ENCODE data around the gene ANKRD22.

Gene ANKRD22

DNA sequence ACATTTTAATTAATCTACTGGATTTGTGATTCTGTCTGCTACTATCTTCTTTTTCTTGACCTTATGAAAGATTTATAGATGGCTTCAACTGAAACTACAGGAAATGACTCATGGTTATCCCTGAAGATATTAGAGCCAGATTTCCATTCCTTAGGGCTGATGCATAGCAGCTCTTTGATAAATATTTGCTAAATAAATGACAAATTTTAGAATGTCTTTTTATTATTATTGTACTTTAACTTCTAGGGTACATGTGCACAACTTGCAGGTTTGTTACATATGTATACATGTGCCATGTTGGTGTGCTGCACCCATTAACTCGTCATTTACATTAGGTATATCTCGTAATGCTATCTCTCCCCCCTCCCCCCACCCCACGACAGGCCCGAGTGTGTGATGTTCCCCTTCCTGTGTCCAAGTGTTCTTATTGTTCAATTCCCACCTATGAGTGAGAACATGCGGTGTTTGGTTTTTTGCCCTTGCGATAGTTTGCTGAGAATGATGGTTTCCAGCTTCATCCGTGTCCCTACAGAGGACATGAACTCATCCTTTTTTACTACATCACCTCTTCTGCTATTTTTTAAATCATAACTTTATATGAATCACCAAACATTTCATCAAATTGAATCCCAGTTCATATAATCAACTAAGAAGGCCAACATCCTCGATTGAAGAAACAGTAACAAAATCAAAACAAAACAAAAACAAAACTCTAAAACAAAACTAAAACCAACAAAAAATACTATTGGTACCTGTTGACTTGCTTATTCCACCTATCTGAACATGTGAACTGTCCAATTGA, 31.2 kb upstream of the ANKRD22 start:
- ATAC-seq, result peak; percentile 23
- peak; percentile 83 for TF ChIP-seq ZC3H10 (CRISPR knock-in tag; IDR thresholded peaks at IDR 0.05)
- TF ChIP-seq TOX (CRISPR knock-in tag; IDR thresholded peaks at IDR 0.05; ENCODE audit: borderline replicate concordance), result peak; percentile 83; the same call in 1 of the 2 replicates
- TF ChIP-seq ISL1 (CRISPR knock-in tag; IDR thresholded peaks at IDR 0.05), result peak; percentile 91
- TF ChIP-seq, protein P1, sequence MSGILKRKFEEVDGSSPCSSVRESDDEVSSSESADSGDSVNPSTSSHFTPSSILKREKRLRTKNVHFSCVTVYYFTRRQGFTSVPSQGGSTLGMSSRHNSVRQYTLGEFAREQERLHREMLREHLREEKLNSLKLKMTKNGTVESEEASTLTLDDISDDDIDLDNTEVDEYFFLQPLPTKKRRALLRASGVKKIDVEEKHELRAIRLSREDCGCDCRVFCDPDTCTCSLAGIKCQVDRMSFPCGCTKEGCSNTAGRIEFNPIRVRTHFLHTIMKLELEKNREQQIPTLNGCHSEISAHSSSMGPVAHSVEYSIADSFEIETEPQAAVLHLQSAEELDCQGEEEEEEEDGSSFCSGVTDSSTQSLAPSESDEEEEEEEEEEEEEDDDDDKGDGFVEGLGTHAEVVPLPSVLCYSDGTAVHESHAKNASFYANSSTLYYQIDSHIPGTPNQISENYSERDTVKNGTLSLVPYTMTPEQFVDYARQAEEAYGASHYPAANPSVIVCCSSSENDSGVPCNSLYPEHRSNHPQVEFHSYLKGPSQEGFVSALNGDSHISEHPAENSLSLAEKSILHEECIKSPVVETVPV (CRISPR knock-in tag; IDR thresholded peaks at IDR 0.05), result peak; percentile 71; the same call in 1 of the 2 replicates
- TF ChIP-seq, protein P2, sequence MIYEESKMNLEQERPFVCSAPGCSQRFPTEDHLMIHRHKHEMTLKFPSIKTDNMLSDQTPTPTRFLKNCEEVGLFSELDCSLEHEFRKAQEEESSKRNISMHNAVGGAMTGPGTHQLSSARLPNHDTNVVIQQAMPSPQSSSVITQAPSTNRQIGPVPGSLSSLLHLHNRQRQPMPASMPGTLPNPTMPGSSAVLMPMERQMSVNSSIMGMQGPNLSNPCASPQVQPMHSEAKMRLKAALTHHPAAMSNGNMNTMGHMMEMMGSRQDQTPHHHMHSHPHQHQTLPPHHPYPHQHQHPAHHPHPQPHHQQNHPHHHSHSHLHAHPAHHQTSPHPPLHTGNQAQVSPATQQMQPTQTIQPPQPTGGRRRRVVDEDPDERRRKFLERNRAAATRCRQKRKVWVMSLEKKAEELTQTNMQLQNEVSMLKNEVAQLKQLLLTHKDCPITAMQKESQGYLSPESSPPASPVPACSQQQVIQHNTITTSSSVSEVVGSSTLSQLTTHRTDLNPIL (CRISPR knock-in tag; IDR thresholded peaks at IDR 0.05; ENCODE audit: low read depth), result peak; percentile 89

DNA sequence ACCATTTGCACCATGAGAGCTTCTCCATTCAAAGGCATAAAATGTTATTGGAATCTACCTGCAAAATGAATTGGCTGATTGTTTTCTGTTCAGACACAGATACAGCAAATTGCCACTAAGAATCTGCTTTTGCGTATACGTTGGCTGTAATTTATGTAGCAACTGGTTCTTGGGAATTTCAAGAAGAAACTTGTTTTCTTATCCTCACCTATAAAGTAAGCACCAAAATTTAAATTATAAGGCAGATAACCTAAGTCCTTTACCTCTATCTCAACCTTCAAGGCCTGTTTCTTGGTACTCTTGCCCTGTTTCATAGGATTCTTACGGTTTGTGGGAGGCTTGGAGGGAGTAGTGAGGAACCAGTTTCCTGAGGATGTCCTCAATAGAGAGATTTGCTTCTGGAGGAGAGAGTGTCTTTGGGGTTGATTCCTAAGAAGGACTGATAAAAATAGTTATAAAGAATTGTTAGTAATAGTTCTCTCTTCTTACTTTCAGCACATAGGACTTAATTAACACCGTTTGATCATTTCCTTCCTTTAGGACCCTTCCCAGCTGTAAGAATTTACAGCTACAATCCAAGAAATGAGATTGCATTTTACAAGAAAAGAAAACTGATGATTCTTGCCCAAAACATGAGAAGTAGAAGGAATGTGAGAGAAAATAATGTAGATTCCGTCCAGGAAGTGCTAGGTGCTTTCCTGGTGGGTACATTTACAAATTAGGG, 30.4 kb upstream of the ANKRD22 start:
- TF ChIP-seq ZC3H10 (CRISPR knock-in tag; IDR thresholded peaks at IDR 0.05), result no peak
- no peak for TF ChIP-seq ZFP3 (CRISPR knock-in tag; IDR thresholded peaks at IDR 0.05)
- TF ChIP-seq GLIS3 (CRISPR knock-in tag; IDR thresholded peaks at IDR 0.05), result no peak
- TF ChIP-seq ZNF70 (CRISPR knock-in tag; IDR thresholded peaks at IDR 0.05), result no peak
- TF ChIP-seq OSR1 (CRISPR knock-in tag; IDR thresholded peaks at IDR 0.05), result no peak
- no peak for TF ChIP-seq ZNF8 (CRISPR knock-in tag; IDR thresholded peaks at IDR 0.05)
- no peak for TF ChIP-seq TOX (CRISPR knock-in tag; IDR thresholded peaks at IDR 0.05; ENCODE audit: borderline replicate concordance)
- TF ChIP-seq ZNF565 (CRISPR knock-in tag; conservative IDR thresholded peaks at IDR 0.05; ENCODE audit: low read depth), result no peak
- TF ChIP-seq PPARA (CRISPR knock-in tag; IDR thresholded peaks at IDR 0.05; ENCODE audit: borderline replicate concordance), result no peak
- ATAC-seq, result no peak

DNA sequence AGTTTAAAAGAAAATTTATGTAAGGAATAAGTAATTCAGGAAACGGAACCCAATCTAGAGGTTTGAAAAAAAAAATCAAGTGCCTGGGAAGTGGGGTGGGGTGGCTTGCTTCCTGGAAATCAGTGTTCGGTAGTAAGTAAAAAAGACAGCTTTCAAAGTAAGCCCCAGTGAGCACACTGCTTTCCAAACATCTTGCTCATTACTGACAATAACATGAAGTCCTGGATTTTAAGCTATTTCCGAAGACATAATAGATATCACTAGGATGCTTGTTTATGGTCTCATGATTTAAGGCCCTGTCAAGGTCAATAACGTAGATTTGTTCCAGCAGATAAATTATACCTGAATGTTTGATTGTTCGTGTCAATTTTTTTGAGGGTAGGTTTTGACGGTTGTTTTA, 29.7 kb upstream of the ANKRD22 start:
- ATAC-seq, result peak; percentile 2; the same call in 2 of the 3 replicates
- TF ChIP-seq ISL1 (CRISPR knock-in tag; IDR thresholded peaks at IDR 0.05), result peak; percentile 72
- 0 out of 2 replicates have a peak, but pooled peaks have one; percentile 47 for TF ChIP-seq ZC3H10 (CRISPR knock-in tag; IDR thresholded peaks at IDR 0.05)
- no peak for TF ChIP-seq PATZ1 (CRISPR knock-in tag; IDR thresholded peaks at IDR 0.05; ENCODE audit: borderline replicate concordance)
- TF ChIP-seq ZNF70 (CRISPR knock-in tag; IDR thresholded peaks at IDR 0.05), result no peak
- no peak for TF ChIP-seq ESRRG (CRISPR knock-in tag; IDR thresholded peaks at IDR 0.05)
- no peak for TF ChIP-seq TCF4 (CRISPR knock-in tag; IDR thresholded peaks at IDR 0.05; ENCODE audit: borderline replicate concordance)
- no peak for TF ChIP-seq ZNF565 (CRISPR knock-in tag; conservative IDR thresholded peaks at IDR 0.05; ENCODE audit: low read depth)
- TF ChIP-seq ZFP30 (CRISPR knock-in tag; IDR thresholded peaks at IDR 0.05), result no peak
- TF ChIP-seq TOX (CRISPR knock-in tag; IDR thresholded peaks at IDR 0.05; ENCODE audit: borderline replicate concordance), result peak; percentile 78; the same call in 1 of the 2 replicates
- TF ChIP-seq, protein P1 (CRISPR knock-in tag; IDR thresholded peaks at IDR 0.05), result no peak
- no peak for TF ChIP-seq BACH2 (CRISPR knock-in tag; IDR thresholded peaks at IDR 0.05; ENCODE audit: borderline replicate concordance)
- TF ChIP-seq SNAI2 (CRISPR knock-in tag; IDR thresholded peaks at IDR 0.05), result no peak
- TF ChIP-seq OSR1 (CRISPR knock-in tag; IDR thresholded peaks at IDR 0.05), result no peak

- peak; percentile 83 for ATAC-seq
- no peak for TF ChIP-seq SNAI2 (CRISPR knock-in tag; IDR thresholded peaks at IDR 0.05)
- TF ChIP-seq, protein P3, sequence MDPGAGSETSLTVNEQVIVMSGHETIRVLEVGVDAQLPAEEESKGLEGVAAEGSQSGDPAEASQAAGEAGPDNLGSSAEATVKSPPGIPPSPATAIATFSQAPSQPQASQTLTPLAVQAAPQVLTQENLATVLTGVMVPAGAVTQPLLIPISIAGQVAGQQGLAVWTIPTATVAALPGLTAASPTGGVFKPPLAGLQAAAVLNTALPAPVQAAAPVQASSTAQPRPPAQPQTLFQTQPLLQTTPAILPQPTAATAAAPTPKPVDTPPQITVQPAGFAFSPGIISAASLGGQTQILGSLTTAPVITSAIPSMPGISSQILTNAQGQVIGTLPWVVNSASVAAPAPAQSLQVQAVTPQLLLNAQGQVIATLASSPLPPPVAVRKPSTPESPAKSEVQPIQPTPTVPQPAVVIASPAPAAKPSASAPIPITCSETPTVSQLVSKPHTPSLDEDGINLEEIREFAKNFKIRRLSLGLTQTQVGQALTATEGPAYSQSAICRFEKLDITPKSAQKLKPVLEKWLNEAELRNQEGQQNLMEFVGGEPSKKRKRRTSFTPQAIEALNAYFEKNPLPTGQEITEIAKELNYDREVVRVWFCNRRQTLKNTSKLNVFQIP (CRISPR knock-in tag; IDR thresholded peaks at IDR 0.05; ENCODE audit: borderline replicate concordance, low read depth), result no peak
- no peak for TF ChIP-seq TOX (CRISPR knock-in tag; IDR thresholded peaks at IDR 0.05; ENCODE audit: borderline replicate concordance)
- no peak for TF ChIP-seq ARNTL (CRISPR knock-in tag; IDR thresholded peaks at IDR 0.05; ENCODE audit: borderline replicate concordance, low read depth)
- TF ChIP-seq ZNF565 (CRISPR knock-in tag; conservative IDR thresholded peaks at IDR 0.05; ENCODE audit: low read depth), result no peak
- TF ChIP-seq ISL1 (CRISPR knock-in tag; IDR thresholded peaks at IDR 0.05), result no peak
- TF ChIP-seq ZFP3 (CRISPR knock-in tag; IDR thresholded peaks at IDR 0.05), result 0 out of 2 replicates have a peak, but pooled peaks have one; percentile 72
- TF ChIP-seq, protein P2 (CRISPR knock-in tag; IDR thresholded peaks at IDR 0.05; ENCODE audit: low read depth), result no peak
- 0 out of 2 replicates have a peak, but pooled peaks have one; percentile 15 for TF ChIP-seq CSDC2 (CRISPR knock-in tag; IDR thresholded peaks at IDR 0.05)
- no peak for TF ChIP-seq GLIS3 (CRISPR knock-in tag; IDR thresholded peaks at IDR 0.05)
- 0 out of 2 replicates have a peak, but pooled peaks have one; percentile 3 for TF ChIP-seq ZNF70 (CRISPR knock-in tag; IDR thresholded peaks at IDR 0.05)
- no peak for TF ChIP-seq BACH2 (CRISPR knock-in tag; IDR thresholded peaks at IDR 0.05; ENCODE audit: borderline replicate concordance)
- TF ChIP-seq PPARA (CRISPR knock-in tag; IDR thresholded peaks at IDR 0.05; ENCODE audit: borderline replicate concordance), result no peak
Observed at GRCh38 chr10:88880282-88881076, 28.8 kb upstream of the ANKRD22 start.

Data from SK-N-SH treated with all-trans-retinoic acid at 6 μM for 48 hours (cell line).